HepG2 (cell line): ENCODE data around the gene COL26A1. TPM values are rescaled to one million over a fixed set of nuclear protein-coding genes. Genes with fewer than 3 reads are reported as not detected.

Experiments
- ATAC-seq: fragments of 200-7000 bp; cut with Tn5 transposase; 3 replicates; pipeline ENCODE4 v1.9.1; 2020; ENCODE audit warnings: mild to moderate bottlenecking, moderate library complexity
- BruUV-seq: library from RNA; stranded (reverse); fragments of 400-500 nt; replicated peaks from 2 replicates; lab custom pipeline; 2021; lab: Mats Ljungman, UMichigan
- CTCF ChIA-PET: fragments of 300-600 bp; formaldehyde crosslinking; extraction: SDS; loops from one replicate; lab custom pipeline; 2021; ENCODE audit warnings: low total read pairs, inconsistent platforms, low intra/inter-chr PET ratio; lab: Yijun Ruan, JAX
- POLR2A ChIA-PET: fragments of 350-600 bp; sonication (Branson Sonifier 250); formaldehyde crosslinking; loops from one replicate; lab custom pipeline; 2020; ENCODE audit warnings: antibody characterized with exemption, inconsistent platforms; lab: Yijun Ruan, JAX
- DNase-seq: peaks from one replicate; pipeline ENCODE4 v3.0.0-alpha.2; 2015; ENCODE audit warnings: low spot score
- FAIRE-seq: peaks from 3 replicates; lab custom pipeline; 2011; peaks lifted over from hg19 to GRCh38; lab: Jason Lieb, UNC
- H2AFZ ChIP-seq: one replicate; pipeline ENCODE4 v1.6.1; 2011; ENCODE audit warnings: low read length, inconsistent platforms
- H3K27ac ChIP-seq: fragments of 300-600 bp; 3 replicates; pipeline ENCODE4 v1.8.0; 2011; ENCODE audit warnings: mixed run types, mild to moderate bottlenecking, mixed read lengths, low read length, inconsistent platforms; ENCODE audit not compliant: insufficient read depth; ENCODE audit errors: extremely low read length
- H3K27me3 ChIP-seq, 2 experiments: fragments of 200-600 bp in 1 of 2; 2 replicates in 1 of 2; 3 replicates in 1 of 2; pipeline versions ENCODE4 v1.6.0 to v1.8.0; 2011; ENCODE audit warnings: low read length in 2 of 2, mild to moderate bottlenecking in 2 of 2, moderate library complexity in 2 of 2, inconsistent platforms in 1 of 2; ENCODE audit not compliant: insufficient read depth in 2 of 2, control insufficient read depth in 1 of 2
- H3K36me3 ChIP-seq, 2 experiments: fragments of 200-600 bp in 1 of 2; replicated peaks in 1 of 2; 2 replicates in 1 of 2; 3 replicates in 1 of 2; pipeline versions ENCODE4 v1.5.1 to v1.8.0; 2011; ENCODE audit warnings: low read length in 2 of 2, inconsistent platforms in 1 of 2; ENCODE audit not compliant: insufficient read depth in 2 of 2, control insufficient read depth in 1 of 2
- H3K4me1 ChIP-seq: 2 replicates; pipeline ENCODE4 v1.5.1; 2012; ENCODE audit warnings: low read length, inconsistent platforms; ENCODE audit not compliant: insufficient read depth
- H3K4me2 ChIP-seq: 2 replicates; pipeline ENCODE4 v1.6.0; 2011; ENCODE audit warnings: low read depth, low read length, inconsistent platforms
- H3K4me3 ChIP-seq, 3 experiments: fragments of 200-600 bp in 1 of 3; sonication (generic), shearing (Covaris generic) in 1 of 3; replicated peaks in 1 of 3; 2 replicates each; pipeline ENCODE4 v1.5.1; 2011 to 2016; ENCODE audit warnings: low read length in 3 of 3, inconsistent platforms in 2 of 3, low read depth in 2 of 3, mild to moderate bottlenecking in 2 of 3, control low read depth in 1 of 3, mixed read lengths in 1 of 3; ENCODE audit not compliant: insufficient read depth in 1 of 3
- H3K79me2 ChIP-seq: one replicate; pipeline ENCODE4 v1.6.1; 2011; ENCODE audit warnings: low read length, inconsistent platforms; ENCODE audit not compliant: insufficient read depth
- H3K9ac ChIP-seq: 2 replicates; pipeline ENCODE4 v1.6.0; 2011; ENCODE audit warnings: mild to moderate bottlenecking, low read depth, low read length, inconsistent platforms; ENCODE audit not compliant: insufficient read depth
- H3K9me3 ChIP-seq: 2 replicates; pipeline ENCODE4 v1.5.1; 2012; ENCODE audit warnings: mild to moderate bottlenecking, low read length
- H4K20me1 ChIP-seq: 2 replicates; pipeline ENCODE4 v1.6.0; 2011; ENCODE audit warnings: inconsistent platforms, mild to moderate bottlenecking, low read length, moderate library complexity; ENCODE audit not compliant: insufficient read depth
- ARID5B ChIP-seq: IDR thresholded peaks from 2 replicates; pipeline ENCODE4 v1.4.0; 2020; ENCODE audit warnings: mild to moderate bottlenecking, missing genetic modification reagents
- DRAP1 ChIP-seq: IDR thresholded peaks from 2 replicates; pipeline ENCODE4 v1.6.1; 2016; ENCODE audit warnings: missing genetic modification reagents, missing compliant biosample characterization
- HDAC1 ChIP-seq: sonication (generic); formaldehyde crosslinking; IDR thresholded peaks from 2 replicates; pipeline ENCODE4 v1.5.1; 2020; ENCODE audit warnings: mild to moderate bottlenecking, missing genetic modification reagents
- KAT7 ChIP-seq: IDR thresholded peaks from 2 replicates; pipeline ENCODE4 v1.6.1; 2018; ENCODE audit warnings: borderline replicate concordance, missing compliant biosample characterization
- POLR2G ChIP-seq: fragments of 200-400 bp; formaldehyde crosslinking; IDR thresholded peaks from 2 replicates; pipeline ENCODE4 v1.6.1; 2018; ENCODE audit warnings: mild to moderate bottlenecking, low read depth, low read length, moderate library complexity
- RFXANK ChIP-seq: IDR thresholded peaks from 2 replicates; pipeline ENCODE4 v1.6.1; 2016
- THAP11 ChIP-seq: IDR thresholded peaks from 2 replicates; pipeline ENCODE4 v1.6.1; 2016; ENCODE audit warnings: missing biosample characterization, missing genetic modification reagents
- ZNF224 ChIP-seq: sonication (generic); formaldehyde crosslinking; IDR thresholded peaks from 2 replicates; pipeline ENCODE4 v1.5.0; 2020; ENCODE audit warnings: mild to moderate bottlenecking, missing genetic modification reagents
- ZNF451 ChIP-seq: sonication (generic); formaldehyde crosslinking; IDR thresholded peaks from 2 replicates; pipeline ENCODE4 v1.5.0; 2020; ENCODE audit warnings: mild to moderate bottlenecking, missing genetic modification reagents
- ZNF570 ChIP-seq: sonication (generic); formaldehyde crosslinking; IDR thresholded peaks from 2 replicates; pipeline ENCODE4 v1.4.0; 2020; ENCODE audit warnings: mild to moderate bottlenecking, missing genetic modification reagents, borderline replicate concordance
- ZZZ3 ChIP-seq: sonication (generic); formaldehyde crosslinking; IDR thresholded peaks from 2 replicates; pipeline ENCODE4 v1.4.0; 2020; ENCODE audit warnings: missing genetic modification reagents, mild to moderate bottlenecking, borderline replicate concordance
- WGBS: methylation state at CpG from one replicate; pipeline ENCODE4 v1.1.6; 2017; ENCODE audit warnings: low lambda C conversion rate; 5-methylcytosine and 5-hydroxymethylcytosine counted together
- in situ Hi-C: cut with HindIII; loops from 2 replicates; pipeline ENCODE4 v1.10.0; 2017; ENCODE audit warnings: low pct_unique_long_range_greater_than_20kb; ENCODE audit not compliant: extremely low pct_ligation_motif_present
- intact Hi-C: fragments of 100-400 bp; cut with micrococcal nuclease; formaldehyde crosslinking; loops from one replicate; pipeline ENCODE4 v1.10.0; 2022; ENCODE audit not compliant: unreplicated experiment
- polyA plus RNA-seq, 8 experiments: library from polyadenylated mRNA; depleted of rRNA in 3 of 8; stranded (reverse) in 7 of 8; unstranded in 1 of 8; fragments of >200 nt; fragmentation: Illumina TruSeq in 4 of 8; extraction: Trizol in 4 of 8; gene quantifications; 2 replicates each; pipeline versions ENCODE4 v1.2.1 to v1.2.3, GENCODE V29; 2011 to 2016; ENCODE audit warnings: low read depth in 4 of 8, missing spikeins in 1 of 8, mixed read lengths in 1 of 8; ENCODE audit not compliant: insufficient read depth in 1 of 8
- total RNA-seq, 5 experiments: library from RNA; depleted of rRNA; stranded (reverse); fragments of >200 nt; fragmentation: Illumina TruSeq; extraction: Trizol; gene quantifications; 2 replicates each; pipeline ENCODE4 v1.2.3, GENCODE V29; 2016; ENCODE audit warnings: low read depth in 1 of 5

The COL26A1 gene
- total and polyA plus RNA-seq, 2 of the 13 experiments (the other 11 are each of a cell fraction or from before 2014, with no cell fraction given), result 7.8 to 9.2 TPM

DNA sequence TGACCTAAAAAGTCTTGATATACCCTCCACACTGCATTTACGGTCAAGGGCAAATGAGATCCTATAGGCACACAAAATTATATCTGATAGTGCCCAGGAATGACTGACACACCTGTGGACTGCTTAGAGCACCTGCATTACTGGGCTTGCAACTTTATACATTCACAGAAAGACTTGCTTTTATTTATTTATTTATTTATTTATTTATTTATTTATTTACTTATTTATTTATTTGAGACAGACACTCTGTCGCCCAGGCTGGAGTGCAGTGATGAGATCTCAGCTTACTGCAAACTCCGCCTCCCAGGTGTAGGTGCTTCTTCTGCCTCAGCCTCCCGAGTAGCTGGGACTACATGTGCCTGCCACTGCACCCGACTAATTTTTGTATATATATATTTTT, 34.5 kb upstream of the COL26A1 start:
- BruUV-seq, result no TSS peak
- ATAC-seq (no peak), DNase-seq (no peak), FAIRE-seq (no peak)
- POLR2A ChIA-PET, result no interaction called here
- Histone ChIP-seq H3K4me3 (no peak overlapping the region), H3K27ac (no peak overlapping the region), H3K4me1 (peaks cover 11% of the 10 kb centered on the region), H3K9ac (no peak overlapping the region), H3K4me2 (no peak overlapping the region), H3K36me3 (no peaks in the 10 kb centered on the region), H3K9me3 (no peaks in the 10 kb centered on the region), H4K20me1 (no peaks in the 10 kb centered on the region), H2AFZ (no peak overlapping the region), H3K27me3 (no peaks in the 10 kb centered on the region; a peak in 1 of 5 replicates), H3K79me2 (no peaks in the 10 kb centered on the region)
- WGBS, result 62% methylated on average over 5 of the region's 5 CpGs
- no peak for TF ChIP-seq HDAC1
- no peak for TF ChIP-seq KAT7
- TF ChIP-seq POLR2G, result no peak
- TF ChIP-seq ARID5B (CRISPR knock-in tag), result no peak
- TF ChIP-seq ZNF224 (CRISPR knock-in tag), result no peak
- no peak for TF ChIP-seq ZNF451 (CRISPR knock-in tag)
- TF ChIP-seq THAP11 (CRISPR knock-in tag), result no peak
- no peak for TF ChIP-seq ZNF570 (CRISPR knock-in tag)
- no peak for TF ChIP-seq DRAP1 (CRISPR knock-in tag)
- TF ChIP-seq ZZZ3 (CRISPR knock-in tag), result no peak
- TF ChIP-seq RFXANK (CRISPR knock-in tag), result no peak
- in situ Hi-C loops, result no loop called here
- CTCF ChIA-PET, result no interaction called here
- intact Hi-C loops, result loop anchor here (10.0 kb wide), 1 partner anchor 67 kb away; no protein-coding TSS in a partner anchor
